K562 (cell line): Measurements from ENCODE around the gene ELOVL5. TPM values are rescaled to one million over a fixed set of nuclear protein-coding genes. Genes with fewer than 3 reads are reported as not detected.

Experiments
- ATF7 ChIP-seq: fragments of 450-650 bp; IDR thresholded peaks from 2 replicates; pipeline ENCODE4 v1.7.1; 2014; ENCODE audit warnings: mild to moderate bottlenecking, moderate library complexity
- CEBPB ChIP-seq: fragments of 450-650 bp; IDR thresholded peaks from 2 replicates; pipeline ENCODE4 v1.6.1; 2016; ENCODE audit warnings: missing genetic modification characterization, missing compliant biosample characterization
- ESRRA ChIP-seq: fragments of 450-650 bp; IDR thresholded peaks from 2 replicates; pipeline ENCODE4 v1.6.1; 2014; ENCODE audit warnings: low read depth, mild to moderate bottlenecking, moderate library complexity, borderline replicate concordance
- ETV6 ChIP-seq, 3 experiments: fragments of 150-350 bp in 1 of 3; sonication (generic) in 1 of 3; formaldehyde crosslinking in 1 of 3; IDR thresholded peaks; 2 replicates each; pipeline versions ENCODE4 v1.6.1 to v1.8.0; 2014 to 2022; ENCODE audit warnings: borderline replicate concordance in 2 of 3, low read depth in 2 of 3, antibody characterized with exemption in 1 of 3, low read length in 1 of 3, mild to moderate bottlenecking in 1 of 3, missing genetic modification reagents in 1 of 3
- EZH2 ChIP-seq: IDR thresholded peaks from 2 replicates; pipeline ENCODE4 v1.6.1; 2012; ENCODE audit warnings: low read depth, mild to moderate bottlenecking, inconsistent platforms, low read length, borderline replicate concordance
- GATAD2B ChIP-seq: fragments of 450-650 bp; IDR thresholded peaks from 2 replicates; pipeline ENCODE4 v1.6.1; 2017; ENCODE audit warnings: mild to moderate bottlenecking, borderline replicate concordance
- HCFC1 ChIP-seq: IDR thresholded peaks from 2 replicates; pipeline ENCODE4 v1.6.1; 2012; ENCODE audit warnings: low read depth, low read length, improper control_type of control experiment
- IFI16 ChIP-seq: fragments of 250-450 bp; sonication (Bioruptor Pico); IDR thresholded peaks from 2 replicates; pipeline ENCODE4 v2.1.2; 2022; ENCODE audit warnings: mild to moderate bottlenecking, inconsistent platforms
- MEF2D ChIP-seq: conservative IDR thresholded peaks from 2 replicates; pipeline ENCODE4 v1.6.1; 2016; ENCODE audit warnings: low read depth, missing genetic modification characterization, missing compliant biosample characterization
- PHTF2 ChIP-seq: fragments of 250-450 bp; sonication (Bioruptor Pico); IDR thresholded peaks from 2 replicates; pipeline ENCODE4 v1.5.0; 2021; ENCODE audit warnings: mild to moderate bottlenecking
- PYGO2 ChIP-seq: fragments of 450-650 bp; IDR thresholded peaks from 2 replicates; pipeline ENCODE4 v1.6.1; 2016; ENCODE audit warnings: mild to moderate bottlenecking, missing genetic modification characterization, moderate library complexity, missing compliant biosample characterization
- RAD21 ChIP-seq, 2 experiments: fragments of 250-450 bp in 1 of 2; fragments of 450-650 bp in 1 of 2; sonication (Bioruptor Pico) in 1 of 2; formaldehyde crosslinking in 1 of 2; IDR thresholded peaks in 1 of 2; conservative IDR thresholded peaks in 1 of 2; 2 replicates each; pipeline versions ENCODE4 v1.4.0 to v1.8.0; 2020 to 2022; ENCODE audit warnings: mild to moderate bottlenecking in 2 of 2, moderate library complexity in 1 of 2
- RBM22 ChIP-seq: fragments of 200-400 bp; formaldehyde crosslinking; IDR thresholded peaks from 2 replicates; pipeline ENCODE4 v1.6.1; 2018; ENCODE audit warnings: low read length, low read depth; ENCODE audit not compliant: poor library complexity, severe bottlenecking
- RBM25 ChIP-seq: fragments of 200-400 bp; formaldehyde crosslinking; IDR thresholded peaks from 2 replicates; pipeline ENCODE4 v1.6.1; 2018; ENCODE audit warnings: low read length, low read depth, moderate library complexity; ENCODE audit not compliant: severe bottlenecking
- RNF2 ChIP-seq: sonication (generic); IDR thresholded peaks from 2 replicates; pipeline ENCODE4 v1.6.1; 2016
- TAF7 ChIP-seq: fragments of 450-650 bp; IDR thresholded peaks from 2 replicates; pipeline ENCODE4 v1.6.1; 2016; ENCODE audit warnings: missing genetic modification characterization, missing compliant biosample characterization
- ZNF239 ChIP-seq: fragments of 250-450 bp; sonication (Bioruptor Pico); IDR thresholded peaks from 2 replicates; pipeline ENCODE4 v1.4.0; 2020; ENCODE audit warnings: mild to moderate bottlenecking
- ZNF507 ChIP-seq: conservative IDR thresholded peaks from 2 replicates; pipeline ENCODE4 v1.6.1; 2017; ENCODE audit warnings: missing genetic modification characterization, missing compliant biosample characterization
- ZNF764 ChIP-seq: fragments of 250-450 bp; sonication (Bioruptor Pico); IDR thresholded peaks from 2 replicates; pipeline ENCODE4 v1.4.0; 2020; ENCODE audit warnings: low read depth, mild to moderate bottlenecking, moderate library complexity
- polyA plus RNA-seq, 8 experiments: library from polyadenylated mRNA; depleted of rRNA in 4 of 8; stranded (reverse) in 5 of 8; unstranded in 3 of 8; fragments of >200 nt; fragmentation: Nextera tagmentation in 2 of 8; fragmentation: Illumina TruSeq in 1 of 8; extraction: Ambion mirVana in 2 of 8; extraction: Trizol in 1 of 8; gene quantifications; 2 replicates each; pipeline versions ENCODE4 v1.2.1 to v1.2.3, GENCODE V29; 2011 to 2014; ENCODE audit warnings: inconsistent platforms in 1 of 8, missing spikeins in 1 of 8
- total RNA-seq, 7 experiments: library from RNA; depleted of rRNA in 6 of 7; stranded (reverse); fragments of >200 nt in 6 of 7; fragmentation: Illumina TruSeq in 2 of 7; extraction: Trizol in 2 of 7; gene quantifications; 2 replicates each; pipeline versions ENCODE4 v1.2.1 to v1.2.3, GENCODE V29; 2011 to 2021; ENCODE audit warnings: low replicate concordance in 1 of 7
- TF ChIP-seq, protein P1 (sequence below), 2 experiments: fragments of 450-650 bp in 1 of 2; IDR thresholded peaks; 2 replicates each; pipeline ENCODE4 v1.6.1; 2011 to 2017; ENCODE audit warnings: low read depth in 2 of 2, antibody characterized with exemption in 1 of 2, borderline replicate concordance in 1 of 2, low read length in 1 of 2, mild to moderate bottlenecking in 1 of 2, mixed read lengths in 1 of 2; ENCODE audit not compliant: control insufficient read depth in 1 of 2
- TF ChIP-seq, protein P2 (sequence below): fragments of 450-650 bp; IDR thresholded peaks from 2 replicates; pipeline ENCODE4 v1.7.1; 2018; ENCODE audit warnings: mild to moderate bottlenecking, low read depth; ENCODE audit not compliant: partially characterized antibody
- TF ChIP-seq, protein P3 (sequence below): fragments of 250-450 bp; sonication (Bioruptor Pico); IDR thresholded peaks from 2 replicates; pipeline ENCODE4 v1.6.1; 2021; ENCODE audit warnings: mild to moderate bottlenecking

The ELOVL5 gene
- total and polyA plus RNA-seq, 9 of the 15 experiments (the other 6 are each of a cell fraction or from before 2014, with no cell fraction given) = 70.6 to 245 (median 132) TPM

DNA sequence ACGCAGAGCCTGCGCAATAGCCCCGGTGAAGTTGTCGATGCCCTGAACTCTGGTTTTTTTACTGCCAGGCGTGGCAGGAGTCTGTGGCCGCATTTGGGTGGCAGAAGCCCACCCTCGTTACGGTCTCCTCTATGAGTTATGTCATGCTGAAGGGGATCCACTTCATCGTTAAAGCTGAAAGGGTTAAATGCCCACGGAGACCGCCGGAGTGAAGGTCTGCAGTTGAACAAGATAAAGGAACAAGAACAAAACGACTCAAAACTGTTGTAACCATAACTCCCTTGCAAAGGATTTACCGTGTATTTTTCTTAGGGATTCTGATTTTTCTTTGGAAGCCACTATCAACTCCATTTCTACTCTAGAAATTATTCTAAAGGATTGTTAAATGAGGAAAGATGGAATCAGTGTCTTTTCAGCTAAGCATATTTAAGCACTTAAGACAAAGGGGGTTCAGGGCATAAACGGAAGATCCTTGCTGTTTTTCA, 501 bp upstream of the ELOVL5 start (continued):
- TF ChIP-seq, protein P1, sequence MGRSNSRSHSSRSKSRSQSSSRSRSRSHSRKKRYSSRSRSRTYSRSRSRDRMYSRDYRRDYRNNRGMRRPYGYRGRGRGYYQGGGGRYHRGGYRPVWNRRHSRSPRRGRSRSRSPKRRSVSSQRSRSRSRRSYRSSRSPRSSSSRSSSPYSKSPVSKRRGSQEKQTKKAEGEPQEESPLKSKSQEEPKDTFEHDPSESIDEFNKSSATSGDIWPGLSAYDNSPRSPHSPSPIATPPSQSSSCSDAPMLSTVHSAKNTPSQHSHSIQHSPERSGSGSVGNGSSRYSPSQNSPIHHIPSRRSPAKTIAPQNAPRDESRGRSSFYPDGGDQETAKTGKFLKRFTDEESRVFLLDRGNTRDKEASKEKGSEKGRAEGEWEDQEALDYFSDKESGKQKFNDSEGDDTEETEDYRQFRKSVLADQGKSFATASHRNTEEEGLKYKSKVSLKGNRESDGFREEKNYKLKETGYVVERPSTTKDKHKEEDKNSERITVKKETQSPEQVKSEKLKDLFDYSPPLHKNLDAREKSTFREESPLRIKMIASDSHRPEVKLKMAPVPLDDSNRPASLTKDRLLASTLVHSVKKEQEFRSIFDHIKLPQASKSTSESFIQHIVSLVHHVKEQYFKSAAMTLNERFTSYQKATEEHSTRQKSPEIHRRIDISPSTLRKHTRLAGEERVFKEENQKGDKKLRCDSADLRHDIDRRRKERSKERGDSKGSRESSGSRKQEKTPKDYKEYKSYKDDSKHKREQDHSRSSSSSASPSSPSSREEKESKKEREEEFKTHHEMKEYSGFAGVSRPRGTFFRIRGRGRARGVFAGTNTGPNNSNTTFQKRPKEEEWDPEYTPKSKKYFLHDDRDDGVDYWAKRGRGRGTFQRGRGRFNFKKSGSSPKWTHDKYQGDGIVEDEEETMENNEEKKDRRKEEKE (IDR thresholded peaks at IDR 0.05; ENCODE audit: borderline replicate concordance in 1 of 2, control insufficient read depth in 1 of 2, low read depth in 2 of 2, low read length in 1 of 2) = no peak
- TF ChIP-seq PHTF2 = no peak
- no peak for TF ChIP-seq MEF2D (tag)
- TF ChIP-seq, protein P2, sequence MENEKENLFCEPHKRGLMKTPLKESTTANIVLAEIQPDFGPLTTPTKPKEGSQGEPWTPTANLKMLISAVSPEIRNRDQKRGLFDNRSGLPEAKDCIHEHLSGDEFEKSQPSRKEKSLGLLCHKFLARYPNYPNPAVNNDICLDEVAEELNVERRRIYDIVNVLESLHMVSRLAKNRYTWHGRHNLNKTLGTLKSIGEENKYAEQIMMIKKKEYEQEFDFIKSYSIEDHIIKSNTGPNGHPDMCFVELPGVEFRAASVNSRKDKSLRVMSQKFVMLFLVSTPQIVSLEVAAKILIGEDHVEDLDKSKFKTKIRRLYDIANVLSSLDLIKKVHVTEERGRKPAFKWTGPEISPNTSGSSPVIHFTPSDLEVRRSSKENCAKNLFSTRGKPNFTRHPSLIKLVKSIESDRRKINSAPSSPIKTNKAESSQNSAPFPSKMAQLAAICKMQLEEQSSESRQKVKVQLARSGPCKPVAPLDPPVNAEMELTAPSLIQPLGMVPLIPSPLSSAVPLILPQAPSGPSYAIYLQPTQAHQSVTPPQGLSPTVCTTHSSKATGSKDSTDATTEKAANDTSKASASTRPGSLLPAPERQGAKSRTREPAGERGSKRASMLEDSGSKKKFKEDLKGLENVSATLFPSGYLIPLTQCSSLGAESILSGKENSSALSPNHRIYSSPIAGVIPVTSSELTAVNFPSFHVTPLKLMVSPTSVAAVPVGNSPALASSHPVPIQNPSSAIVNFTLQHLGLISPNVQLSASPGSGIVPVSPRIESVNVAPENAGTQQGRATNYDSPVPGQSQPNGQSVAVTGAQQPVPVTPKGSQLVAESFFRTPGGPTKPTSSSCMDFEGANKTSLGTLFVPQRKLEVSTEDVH = peak; percentile 10
- TF ChIP-seq ETV6 (IDR thresholded peaks at IDR 0.05; ENCODE audit: borderline replicate concordance in 1 of 2, low read depth in 2 of 2, low read length in 1 of 2) = no peak
- no peak for TF ChIP-seq ETV6 (CRISPR knock-in tag; IDR thresholded peaks at IDR 0.05; ENCODE audit: borderline replicate concordance)
- no peak for TF ChIP-seq ZNF764 (CRISPR knock-in tag)
- TF ChIP-seq TAF7 = no peak
- 0 out of 2 replicates have a peak, but pooled peaks have one; percentile 14 for TF ChIP-seq HCFC1
- TF ChIP-seq ZNF239 (CRISPR knock-in tag) = no peak
- TF ChIP-seq RNF2 = no peak
- TF ChIP-seq ZNF507 (tag) = no peak
- TF ChIP-seq EZH2 = no peak
- TF ChIP-seq CEBPB (tag) = 0 out of 2 replicates have a peak, but pooled peaks have one; percentile 13
- TF ChIP-seq ATF7 = peak; percentile 5
- TF ChIP-seq RBM22 = no peak
- TF ChIP-seq RAD21 (CRISPR knock-in tag; conservative IDR thresholded peaks at IDR 0.05 in 1 of 2, IDR thresholded peaks at IDR 0.05 in 1 of 2) = no peak
- no peak for TF ChIP-seq RBM25
- TF ChIP-seq PYGO2 (tag) = no peak
- no peak for TF ChIP-seq IFI16 (CRISPR knock-in tag)
- TF ChIP-seq ESRRA = no peak; the same call in 1 of the 2 replicates
- TF ChIP-seq, protein P3, sequence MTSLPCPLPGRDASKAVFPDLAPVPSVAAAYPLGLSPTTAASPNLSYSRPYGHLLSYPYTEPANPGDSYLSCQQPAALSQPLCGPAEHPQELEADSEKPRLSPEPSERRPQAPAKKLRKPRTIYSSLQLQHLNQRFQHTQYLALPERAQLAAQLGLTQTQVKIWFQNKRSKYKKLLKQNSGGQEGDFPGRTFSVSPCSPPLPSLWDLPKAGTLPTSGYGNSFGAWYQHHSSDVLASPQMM = no peak
- TF ChIP-seq GATAD2B = 0 out of 2 replicates have a peak, but pooled peaks have one; percentile 46
